HFF-Myc (cell line): Measurements from ENCODE around the gene SLIT3.

Source experiments
- DNase-seq: peaks from one replicate; pipeline ENCODE4 v3.0.0-alpha.2; 2011; ENCODE audit warnings: low read depth; ENCODE audit errors: extremely low read depth
- H3K4me3 ChIP-seq: replicated peaks from 2 replicates; pipeline ENCODE4 v1.5.1; 2011; ENCODE audit warnings: low read depth, mild to moderate bottlenecking, control low read depth, low read length
- TF ChIP-seq, protein P1 (sequence below): IDR thresholded peaks from 2 replicates; pipeline ENCODE4 v1.5.1; 2012; ENCODE audit warnings: mild to moderate bottlenecking, low read depth, low read length, control low read depth; ENCODE audit errors: missing control alignments

The SLIT3 gene

DNA sequence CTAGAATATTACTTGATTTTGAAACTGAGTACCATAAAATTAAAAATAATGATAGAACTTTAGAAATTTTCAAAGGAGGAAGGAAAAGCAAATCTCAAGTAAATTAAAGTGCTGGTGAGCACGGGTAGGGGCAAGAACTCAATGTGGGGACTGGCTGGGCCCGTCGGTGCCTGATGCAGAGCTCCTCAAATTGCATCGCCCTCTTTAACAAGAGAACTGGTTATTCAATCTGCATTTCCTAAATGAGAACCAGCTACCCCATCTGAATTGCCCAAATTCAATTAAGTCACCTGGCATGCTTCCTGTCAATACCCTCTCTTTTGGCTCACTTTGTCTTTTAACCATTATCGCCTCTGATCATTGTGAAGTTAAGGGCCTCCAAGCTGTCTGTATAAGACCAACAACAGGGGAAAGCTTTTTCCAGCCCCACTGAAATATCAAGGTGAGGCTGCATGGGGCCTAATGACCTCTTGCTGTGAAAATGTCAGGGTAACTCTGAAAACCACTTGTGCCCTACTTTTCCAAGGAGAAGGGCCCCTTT, 316.7 kb downstream of the SLIT3 start:
- TF ChIP-seq, protein P1, sequence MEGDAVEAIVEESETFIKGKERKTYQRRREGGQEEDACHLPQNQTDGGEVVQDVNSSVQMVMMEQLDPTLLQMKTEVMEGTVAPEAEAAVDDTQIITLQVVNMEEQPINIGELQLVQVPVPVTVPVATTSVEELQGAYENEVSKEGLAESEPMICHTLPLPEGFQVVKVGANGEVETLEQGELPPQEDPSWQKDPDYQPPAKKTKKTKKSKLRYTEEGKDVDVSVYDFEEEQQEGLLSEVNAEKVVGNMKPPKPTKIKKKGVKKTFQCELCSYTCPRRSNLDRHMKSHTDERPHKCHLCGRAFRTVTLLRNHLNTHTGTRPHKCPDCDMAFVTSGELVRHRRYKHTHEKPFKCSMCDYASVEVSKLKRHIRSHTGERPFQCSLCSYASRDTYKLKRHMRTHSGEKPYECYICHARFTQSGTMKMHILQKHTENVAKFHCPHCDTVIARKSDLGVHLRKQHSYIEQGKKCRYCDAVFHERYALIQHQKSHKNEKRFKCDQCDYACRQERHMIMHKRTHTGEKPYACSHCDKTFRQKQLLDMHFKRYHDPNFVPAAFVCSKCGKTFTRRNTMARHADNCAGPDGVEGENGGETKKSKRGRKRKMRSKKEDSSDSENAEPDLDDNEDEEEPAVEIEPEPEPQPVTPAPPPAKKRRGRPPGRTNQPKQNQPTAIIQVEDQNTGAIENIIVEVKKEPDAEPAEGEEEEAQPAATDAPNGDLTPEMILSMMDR = no peak
- no peak overlapping the region for H3K4me3 ChIP-seq
- no peak for DNase-seq

DNA sequence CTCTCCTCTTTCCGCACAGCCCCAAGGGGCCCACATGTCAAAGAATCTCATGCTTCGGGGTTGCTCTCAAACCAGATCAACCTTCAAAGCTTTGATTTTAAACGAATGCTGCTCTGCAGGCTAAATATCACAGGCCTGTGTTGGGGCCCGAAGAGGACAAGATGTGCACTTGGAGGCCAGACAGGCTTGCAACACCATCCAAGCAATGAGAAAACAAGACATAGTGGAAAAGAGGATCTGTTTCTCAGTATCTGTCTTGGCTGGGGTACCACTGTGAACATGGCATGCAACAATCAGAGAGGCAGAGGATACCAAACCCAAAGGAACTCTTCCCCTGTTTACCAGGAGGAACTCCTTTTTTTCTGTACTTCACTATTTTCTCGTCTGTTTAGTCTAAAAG, 321.8 kb downstream of the SLIT3 start:
- DNase-seq = no peak
- H3K4me3 ChIP-seq = no peak overlapping the region
- TF ChIP-seq, protein P1 = no peak

- TF ChIP-seq, protein P1 = no peak
- no peak for DNase-seq
- H3K4me3 ChIP-seq = no peak overlapping the region
Observed at GRCh38 chr5:168978500-168978899, 322.4 kb downstream of the SLIT3 start.

- DNase-seq = no peak
- TF ChIP-seq, protein P1 = no peak
- no peak overlapping the region for H3K4me3 ChIP-seq
Observed at GRCh38 chr5:168978015-168978414, 322.9 kb downstream of the SLIT3 start.

- TF ChIP-seq, protein P1 = no peak
- H3K4me3 ChIP-seq = no peak overlapping the region
- no peak for DNase-seq
Observed at GRCh38 chr5:168976311-168976970, 324.5 kb downstream of the SLIT3 start.

DNA sequence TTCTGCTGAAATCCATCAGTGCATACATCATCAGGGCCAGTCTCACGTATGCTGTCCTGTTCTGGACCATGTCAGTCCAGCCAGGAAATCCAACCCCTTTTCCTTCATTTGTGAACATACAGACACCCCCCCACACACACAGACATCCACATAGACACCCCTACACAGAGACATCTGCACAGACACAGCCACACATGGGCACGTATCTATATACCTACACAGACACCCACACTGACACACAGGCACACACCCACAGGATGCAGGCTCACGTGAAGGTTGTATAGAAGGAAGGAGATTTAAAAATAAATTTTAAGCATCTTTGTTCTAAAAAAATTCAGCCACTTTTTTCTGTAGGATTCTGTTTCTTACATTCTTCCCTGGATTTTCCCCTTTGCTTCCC, 325.6 kb downstream of the SLIT3 start:
- no peak overlapping the region for H3K4me3 ChIP-seq
- TF ChIP-seq, protein P1 = no peak
- DNase-seq = no peak
